ENCODE data around the gene PCDHA10. TPM values are rescaled to one million over a fixed set of nuclear protein-coding genes. Genes with fewer than 3 reads are reported as not detected.
"Not testable (repeated sequence)": the region's sequence is repeated elsewhere in the genome, so short reads cannot be mapped to it uniquely, and the experiment has no call there.

PCDHA10 gene
- total and polyA plus RNA-seq, 2 of the 13 experiments (the other 11 are each of a cell fraction or from before 2014, with no cell fraction given), result 0.01 to 0.02 TPM

DNA sequence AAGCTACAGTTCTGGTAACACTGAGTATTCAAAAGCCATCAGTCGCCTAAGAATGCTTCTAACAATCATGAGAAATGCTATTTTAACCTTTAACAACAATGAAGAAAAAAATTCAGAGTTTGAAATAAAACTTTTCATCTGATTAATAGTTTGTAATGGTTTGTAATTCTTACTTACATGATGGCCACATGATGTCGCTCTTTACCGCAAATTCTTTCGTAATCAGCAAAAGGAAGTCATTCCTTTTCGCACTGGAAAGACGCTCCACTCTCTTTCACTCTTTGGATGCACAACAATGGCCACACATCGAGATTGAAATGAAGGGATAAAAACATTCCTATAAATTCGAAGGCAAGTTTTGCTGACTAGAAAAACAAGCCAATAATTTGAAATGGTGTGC is 21.7 kb upstream of the PCDHA10 start, which contains the start of gene PCDHA7 (continued):
- TF ChIP-seq MAFK (conservative IDR thresholded peaks at IDR 0.05 in 1 of 2, IDR thresholded peaks at IDR 0.05 in 1 of 2; ENCODE audit: low read length in 2 of 2) (peak in 1 of 2 experiments; percentile 52; a peak in 3 of 4 replicates), TEAD3 (CRISPR knock-in tag; optimal IDR thresholded peaks at IDR 0.05; ENCODE audit: borderline replicate concordance) (no peak), TOPORS (CRISPR knock-in tag; IDR thresholded peaks at IDR 0.05) (no peak)

GRCh38 chr5:140834439-140835008 is 21.2 kb upstream of the PCDHA10 start:
- DNase-seq (ENCODE audit: low spot score); H3K36me3 ChIP-seq (replicated peaks in 1 of 2; ENCODE audit: control insufficient read depth in 1 of 2, insufficient read depth in 2 of 2, low read length in 2 of 2); in situ Hi-C loops (cut with HindIII; ENCODE audit: extremely low pct_ligation_motif_present, low pct_unique_long_range_greater_than_20kb); H4K20me1 ChIP-seq (ENCODE audit: insufficient read depth, low read length); H3K27ac ChIP-seq (ENCODE audit: extremely low read length, insufficient read depth, low read length); H3K9me3 ChIP-seq (ENCODE audit: low read length); H3K27me3 ChIP-seq (ENCODE audit: control insufficient read depth in 1 of 2, insufficient read depth in 2 of 2, low read length in 2 of 2); CTCF ChIA-PET (ENCODE audit: low intra/inter-chr PET ratio, low total read pairs); intact Hi-C loops (cut with micrococcal nuclease; ENCODE audit: unreplicated experiment); H3K79me2 ChIP-seq (ENCODE audit: insufficient read depth, low read length); FAIRE-seq; H3K4me1 ChIP-seq (ENCODE audit: insufficient read depth, low read length); H2AFZ ChIP-seq (ENCODE audit: low read length); POLR2A ChIA-PET: not testable (repeated sequence)
- peak; percentile 78 for ATAC-seq
- peak; percentile 31; the same call in 1 of the 2 replicates for TF ChIP-seq ZNF687 (CRISPR knock-in tag; IDR thresholded peaks at IDR 0.05)
- TF ChIP-seq PHF8 (CRISPR knock-in tag; IDR thresholded peaks at IDR 0.05), result 0 out of 2 replicates have a peak, but pooled peaks have one; percentile 24
- 0 out of 2 replicates have a peak, but pooled peaks have one; percentile 2 for TF ChIP-seq ELF3 (CRISPR knock-in tag; IDR thresholded peaks at IDR 0.05)
- peak; percentile 49 for TF ChIP-seq HNRNPLL (IDR thresholded peaks at IDR 0.05; ENCODE audit: low read depth, low read length, poor library complexity, severe bottlenecking)
- TSS peak; percentile 67 for BruUV-seq (replicated peaks)
- Histone ChIP-seq H3K9ac (ENCODE audit: insufficient read depth, low read depth, low read length) (peak overlapping the region; percentile 36; the same call in 1 of the 2 replicates), H3K4me3 (replicated peaks in 1 of 3; ENCODE audit: insufficient read depth in 1 of 3, low read depth in 2 of 3, low read length in 3 of 3) (peak overlapping the region; percentile 62 to 68 (median 68)), H3K4me2 (ENCODE audit: low read depth, low read length) (peak overlapping the region; percentile 78)
- WGBS (ENCODE audit: low lambda C conversion rate), result 54% methylated on average over 18 of the region's 38 CpGs
